CD4-positive, alpha-beta T cell treated with Interleukin-17A for 1 hour (primary cell): Measurements from ENCODE around the gene DYSF.
"Not testable (repeated sequence)": the region's sequence is repeated elsewhere in the genome, so short reads cannot be mapped to it uniquely, and the experiment has no call there.

Experiments
- DNase-seq: peaks from one replicate; pipeline ENCODE4 v3.0.0-alpha.2; 2020

The DYSF gene

DNA sequence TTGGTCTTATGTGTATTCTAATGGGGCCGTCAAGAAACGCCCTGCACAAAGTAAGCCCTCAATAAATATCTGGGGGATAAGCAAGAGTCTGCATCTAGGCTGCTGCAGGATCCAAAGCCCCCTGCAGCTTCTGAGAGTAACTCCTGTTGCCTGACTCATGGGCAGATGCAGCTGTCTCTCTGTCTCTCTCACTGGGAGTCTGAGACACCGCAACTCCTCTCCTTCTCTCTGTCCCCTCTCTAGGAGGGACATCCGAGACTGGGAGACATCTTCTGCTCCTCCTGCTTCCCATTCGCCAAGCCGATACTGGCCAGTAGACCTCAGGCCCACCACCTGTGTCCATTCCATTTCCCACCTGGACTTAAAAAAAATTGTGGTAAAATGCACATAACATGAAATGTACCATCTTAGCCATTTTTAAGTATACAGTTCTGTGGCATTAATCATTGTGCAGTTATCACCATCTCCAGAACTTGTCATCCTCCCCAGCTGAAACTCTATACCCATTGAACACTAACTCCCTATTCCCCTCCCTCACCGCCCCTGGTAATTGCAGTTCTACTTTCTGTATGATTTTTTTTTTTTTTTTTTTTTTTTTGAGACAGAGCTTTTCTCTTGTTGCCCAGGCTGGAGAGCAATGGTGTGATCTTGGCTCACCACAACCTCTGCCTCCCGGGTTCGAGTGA lies 20.1 kb downstream of the DYSF start:
- no peak for DNase-seq

DNA sequence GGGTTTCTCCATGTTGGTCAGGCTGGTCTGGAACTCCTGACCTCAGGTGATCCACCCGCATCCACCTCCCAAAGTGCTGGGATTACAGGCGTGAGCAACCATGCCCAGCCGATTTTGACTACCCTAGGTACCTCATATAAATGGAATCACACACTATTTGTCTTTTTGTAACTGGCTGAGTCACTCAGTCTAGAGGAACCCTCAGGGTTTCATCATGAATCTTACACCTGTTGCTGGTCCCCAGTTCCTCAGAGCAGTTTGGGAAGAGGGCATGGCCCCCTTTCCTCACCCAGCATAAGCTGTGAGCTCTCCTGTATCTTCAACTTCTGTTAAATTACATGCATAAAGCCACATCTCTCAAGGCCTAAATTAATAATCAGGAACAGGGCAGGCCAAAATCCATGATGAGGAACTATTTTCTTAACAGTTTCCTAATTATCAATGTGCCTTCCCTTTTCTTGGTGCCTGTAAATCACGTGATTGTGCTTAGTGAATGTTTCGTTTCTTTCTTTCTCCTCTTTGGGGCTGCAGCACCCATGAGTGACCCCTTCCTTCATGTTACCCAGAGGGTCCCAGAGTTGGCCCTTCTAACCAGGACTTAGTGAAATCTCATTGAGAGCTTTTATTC lies 20.9 kb downstream of the DYSF start:
- DNase-seq, result no peak

DNA sequence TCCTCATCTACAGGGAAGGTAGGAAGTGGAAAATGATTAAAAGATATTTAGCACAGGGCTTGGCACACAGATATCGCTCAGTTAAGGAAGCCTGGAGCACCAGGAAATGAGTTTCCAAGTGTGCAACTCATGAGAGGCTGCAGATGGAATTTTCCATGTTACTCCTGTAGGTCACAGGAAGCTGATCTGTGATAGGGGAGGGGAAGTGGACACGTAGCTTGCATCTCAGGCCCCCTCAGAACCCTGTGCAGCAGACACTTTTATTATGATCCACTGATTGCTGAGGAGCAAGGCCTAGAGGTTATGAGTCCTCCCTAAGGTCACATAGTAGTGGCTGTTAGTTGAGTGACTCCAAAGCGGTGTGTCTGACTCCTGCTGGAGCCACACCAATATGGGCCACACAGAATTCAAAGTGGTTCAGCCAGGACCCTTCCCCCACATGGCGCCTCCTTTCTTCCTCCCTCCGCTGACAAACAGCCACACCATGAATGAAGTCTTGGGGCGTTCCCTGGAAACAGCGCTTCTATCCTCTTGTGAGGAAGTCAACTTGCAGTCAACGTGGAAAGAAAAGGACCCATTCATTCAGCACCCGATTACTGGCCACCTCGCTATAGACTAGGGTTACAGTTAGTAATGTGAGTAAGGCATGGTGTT lies 21.5 kb downstream of the DYSF start:
- no peak for DNase-seq

DNA sequence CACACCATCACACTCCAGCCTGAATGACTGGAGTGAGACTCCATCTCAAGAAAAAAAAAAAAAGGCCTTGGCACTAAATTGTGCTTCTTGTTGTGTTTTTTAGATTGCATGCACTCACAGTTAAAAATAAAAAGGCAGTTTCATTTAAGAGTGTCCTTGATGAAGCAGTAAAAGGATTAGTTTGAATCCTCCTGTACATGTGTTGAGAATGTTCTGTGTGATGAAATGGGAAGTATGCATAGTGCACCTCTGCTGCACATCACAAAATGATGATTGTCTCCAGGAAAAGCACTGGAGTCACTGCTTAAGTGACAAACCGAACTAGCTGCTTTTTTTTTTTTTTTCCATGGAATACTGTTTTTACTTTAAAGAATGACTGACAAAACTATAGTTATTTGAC lies 23.1 kb downstream of the DYSF start:
- no peak for DNase-seq

DNA sequence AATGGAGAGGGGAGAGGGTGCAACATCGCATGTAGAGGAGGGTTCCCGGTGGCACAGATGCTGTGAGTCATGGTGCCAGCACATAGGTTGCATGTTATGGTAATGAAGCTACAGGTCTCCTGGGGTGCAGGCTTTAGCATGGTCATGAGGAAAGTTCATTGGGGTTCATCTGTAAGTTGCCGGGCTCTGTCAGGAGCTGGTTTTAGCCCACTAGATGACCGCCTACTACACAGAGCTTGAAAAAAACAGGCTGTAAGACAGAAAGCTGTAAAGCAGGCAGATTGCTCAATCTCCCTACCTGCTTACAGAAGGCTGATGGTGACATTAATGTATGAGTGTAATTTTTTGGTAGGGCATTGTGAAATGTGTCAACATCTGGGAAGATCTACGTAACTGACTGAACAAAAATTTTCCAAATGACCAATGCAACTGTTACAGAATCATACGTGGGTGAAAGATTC lies 23.9 kb downstream of the DYSF start:
- DNase-seq, result no peak

DNA sequence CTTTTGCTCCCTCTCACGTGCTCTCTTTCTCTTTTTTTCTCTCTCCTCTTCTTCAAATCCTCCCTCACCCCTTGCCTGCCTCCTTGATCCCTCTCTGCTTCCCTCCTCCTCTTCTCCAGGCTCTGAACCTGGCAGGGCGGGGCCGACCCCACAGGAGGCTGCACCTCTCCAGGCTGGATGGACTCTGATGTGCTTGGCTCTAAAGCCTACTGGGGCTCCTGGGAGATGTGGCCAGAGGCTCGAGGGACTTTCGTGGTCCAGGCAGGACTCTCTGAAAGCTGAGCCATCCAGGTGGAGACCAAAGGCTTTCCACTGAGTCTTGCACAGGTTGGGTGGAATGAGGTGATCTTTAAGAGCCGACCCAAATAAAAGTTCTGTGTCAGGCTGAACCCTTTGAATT lies 25.4 kb downstream of the DYSF start:
- no peak for DNase-seq

DNA sequence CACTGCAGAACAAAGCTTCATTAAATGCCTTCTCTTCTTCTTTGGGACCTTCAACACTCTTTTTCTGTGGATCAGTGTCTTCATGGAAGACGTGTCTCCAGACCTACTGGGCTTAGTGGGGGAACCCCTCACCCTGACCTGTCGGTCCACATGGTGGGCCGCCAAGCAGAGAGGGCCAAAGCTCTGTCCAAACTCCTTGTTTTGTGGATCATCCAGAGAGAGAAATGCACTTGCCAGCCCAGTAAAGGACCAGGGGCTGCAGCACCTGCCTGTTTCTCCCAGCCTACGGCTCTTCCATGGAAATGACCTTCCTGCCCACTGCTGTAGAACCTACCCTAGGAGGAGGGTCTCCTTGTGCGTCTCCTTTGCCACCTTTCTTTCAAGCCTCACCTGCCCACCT lies 25.9 kb downstream of the DYSF start:
- no peak for DNase-seq

DNA sequence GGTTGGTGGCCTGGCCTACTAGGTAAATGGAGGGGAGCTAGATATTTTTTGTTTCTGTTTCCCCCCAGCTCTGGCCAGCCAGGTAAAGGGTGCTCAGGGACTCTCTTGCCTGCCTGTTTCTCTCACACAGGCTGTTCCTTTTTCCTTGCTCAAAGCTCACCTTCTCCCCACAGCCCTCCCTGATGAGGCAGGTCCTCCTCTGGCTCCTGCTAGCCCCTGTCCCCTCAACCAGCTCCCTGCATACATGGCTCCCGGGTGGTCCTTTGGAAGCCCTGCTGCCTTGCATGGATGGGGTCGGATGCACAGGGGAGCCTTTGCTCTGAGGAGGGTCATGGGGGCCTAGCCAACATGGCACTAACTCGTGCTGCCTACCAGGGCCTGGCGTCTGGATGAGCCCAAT lies 27.8 kb downstream of the DYSF start:
- DNase-seq, result no peak

DNA sequence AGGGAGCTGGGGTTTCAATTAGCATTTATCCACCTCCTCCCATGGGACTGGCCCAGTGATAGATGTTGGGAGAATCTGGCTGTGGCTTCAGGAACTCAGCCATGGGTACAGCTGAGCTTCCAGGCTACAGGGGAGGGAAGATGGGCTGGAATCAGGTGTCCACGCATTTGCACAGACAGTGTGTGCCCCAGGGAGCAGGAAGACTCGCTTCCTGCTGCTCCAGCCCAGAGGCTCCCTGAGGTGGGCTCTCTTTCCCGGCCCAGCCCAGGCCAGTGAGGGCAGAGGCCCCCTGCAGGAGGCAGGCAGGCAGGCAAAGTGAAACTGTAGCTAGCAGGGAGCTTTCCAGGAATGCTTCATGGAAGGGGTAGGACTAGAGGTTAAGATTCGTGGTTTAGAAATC lies 28.7 kb downstream of the DYSF start:
- no peak for DNase-seq

DNA sequence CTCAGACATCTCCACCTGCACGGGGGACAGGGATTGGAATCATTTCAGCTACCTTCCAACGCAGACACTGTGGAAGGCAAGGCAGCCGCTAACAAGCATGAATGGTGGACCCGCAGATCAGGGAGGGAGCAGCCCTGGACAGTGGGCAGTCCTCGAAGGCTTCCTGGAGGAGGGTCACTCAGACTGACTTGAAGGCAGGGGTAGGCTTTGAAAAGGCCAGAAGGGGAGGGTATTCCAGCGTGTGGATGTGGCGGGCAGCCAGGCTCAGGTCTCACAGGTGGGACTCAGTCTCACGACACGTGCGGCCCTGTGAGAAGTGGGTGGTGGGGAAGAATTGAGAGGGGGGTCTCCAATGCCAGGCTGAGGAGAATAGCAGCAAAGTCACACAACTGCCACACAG lies 29.9 kb downstream of the DYSF start:
- no peak for DNase-seq

DNA sequence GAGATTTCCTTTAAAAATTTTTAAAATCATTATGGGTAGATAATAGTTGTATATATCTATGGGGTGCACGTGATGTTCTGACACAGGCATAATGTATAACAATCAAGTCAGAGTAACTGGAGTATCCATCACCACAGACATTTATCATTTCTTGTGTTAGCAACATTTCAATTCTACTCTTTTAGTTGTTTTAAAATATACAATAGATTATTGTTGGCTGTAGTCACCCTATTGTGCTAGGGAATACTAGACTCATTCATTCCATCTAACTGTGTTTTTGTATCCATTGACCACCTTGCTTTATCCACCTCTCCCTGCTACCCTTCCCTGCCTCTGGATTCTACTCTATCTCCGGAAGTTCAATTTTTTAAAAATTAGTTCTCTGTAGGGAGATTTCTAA lies 31.0 kb downstream of the DYSF start:
- no peak for DNase-seq

DNA sequence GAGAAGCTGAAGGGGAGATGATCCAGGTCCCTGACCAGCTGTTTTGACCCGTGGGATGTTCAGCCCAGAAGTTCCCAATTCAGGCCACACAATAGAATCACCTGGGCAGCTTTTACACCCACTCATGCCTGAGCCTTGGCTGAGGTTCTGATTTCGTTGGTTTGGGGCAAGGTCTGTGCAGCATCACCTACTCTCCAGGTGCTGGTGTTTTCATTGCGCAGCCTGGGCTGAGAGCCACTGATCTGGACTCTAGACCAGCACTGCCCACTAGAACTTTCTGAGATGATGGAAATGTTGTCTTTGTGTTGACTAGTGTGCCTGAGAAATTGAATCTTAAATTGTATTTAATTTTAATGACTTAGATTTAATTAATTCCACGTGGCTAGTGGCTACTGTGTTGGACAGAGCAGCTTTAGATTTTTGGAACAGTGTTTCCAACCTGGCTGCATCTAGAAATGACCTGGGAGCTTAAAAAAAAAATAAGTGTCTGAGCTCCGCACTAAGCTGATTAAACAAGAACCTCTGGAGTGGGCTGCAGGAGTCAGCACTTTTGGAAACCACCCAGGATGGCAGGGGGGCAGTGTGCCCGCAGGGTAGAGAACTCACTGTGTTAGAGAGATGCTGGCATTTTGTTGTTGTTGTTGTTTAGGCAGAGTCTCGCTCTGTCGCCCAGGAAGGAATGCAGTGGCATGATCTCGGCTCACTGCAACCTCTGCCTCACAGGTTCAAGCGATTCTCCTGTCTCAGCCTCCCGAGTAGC lies 33.7 kb downstream of the DYSF start:
- no peak for DNase-seq

DNA sequence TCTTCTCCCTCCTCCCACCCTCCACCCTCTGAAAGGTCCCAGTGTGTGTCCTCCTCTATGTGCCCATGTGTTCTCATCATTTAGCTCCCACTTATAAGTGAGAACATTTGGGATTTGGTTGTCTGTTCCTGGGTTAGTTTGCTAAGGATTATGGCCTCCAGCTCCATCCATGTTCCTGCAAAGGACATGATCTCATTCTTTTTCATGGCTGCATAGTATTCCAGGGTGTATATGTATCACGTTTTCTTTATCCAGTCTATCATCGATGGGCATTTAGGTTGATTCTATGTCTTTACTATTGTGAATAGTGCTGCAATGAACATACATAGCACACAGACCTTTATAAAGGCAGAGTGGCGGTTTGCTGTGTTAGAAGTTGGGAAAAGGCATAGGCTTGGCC lies 38.2 kb downstream of the DYSF start:
- DNase-seq, result not testable (repeated sequence)

DNA sequence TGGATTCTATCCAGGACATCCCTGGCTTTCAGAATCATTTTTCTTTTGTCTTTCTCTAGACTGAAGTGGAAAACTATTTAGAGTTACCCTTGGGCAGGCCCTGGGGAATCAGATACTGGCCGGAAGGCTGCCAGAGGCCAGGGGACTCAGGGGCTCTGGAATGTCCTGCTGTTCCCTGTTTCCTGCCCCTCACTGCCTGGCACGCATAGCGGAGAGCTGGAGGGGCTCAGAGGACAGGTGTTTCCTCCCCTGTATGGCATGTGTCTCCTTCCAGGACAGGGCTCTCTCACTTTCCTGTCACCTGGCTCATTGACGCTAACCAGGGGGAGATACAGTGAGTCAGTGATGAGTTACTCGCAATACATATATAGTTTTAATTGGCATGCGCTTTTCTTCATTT lies 38.8 kb downstream of the DYSF start:
- DNase-seq, result no peak

DNA sequence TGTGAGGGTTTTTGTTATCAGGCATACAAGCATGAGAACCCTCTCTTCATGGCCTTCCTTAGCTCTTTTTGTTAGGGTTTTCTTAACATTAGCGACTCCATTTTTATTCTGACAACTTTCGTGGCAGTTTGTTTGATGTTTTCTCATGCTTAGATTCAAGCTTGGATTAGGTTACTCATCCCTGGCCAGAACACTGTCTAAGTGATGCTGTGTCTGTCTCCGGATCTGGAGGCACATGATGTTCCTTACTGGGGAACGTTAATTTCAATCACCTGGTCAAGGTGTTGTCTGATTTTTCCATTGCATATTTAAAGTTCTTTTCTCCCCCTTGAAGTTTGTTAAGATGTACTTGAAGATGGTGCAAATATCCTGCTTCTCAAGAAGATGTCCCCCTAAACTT lies 40.7 kb downstream of the DYSF start:
- no peak for DNase-seq

DNA sequence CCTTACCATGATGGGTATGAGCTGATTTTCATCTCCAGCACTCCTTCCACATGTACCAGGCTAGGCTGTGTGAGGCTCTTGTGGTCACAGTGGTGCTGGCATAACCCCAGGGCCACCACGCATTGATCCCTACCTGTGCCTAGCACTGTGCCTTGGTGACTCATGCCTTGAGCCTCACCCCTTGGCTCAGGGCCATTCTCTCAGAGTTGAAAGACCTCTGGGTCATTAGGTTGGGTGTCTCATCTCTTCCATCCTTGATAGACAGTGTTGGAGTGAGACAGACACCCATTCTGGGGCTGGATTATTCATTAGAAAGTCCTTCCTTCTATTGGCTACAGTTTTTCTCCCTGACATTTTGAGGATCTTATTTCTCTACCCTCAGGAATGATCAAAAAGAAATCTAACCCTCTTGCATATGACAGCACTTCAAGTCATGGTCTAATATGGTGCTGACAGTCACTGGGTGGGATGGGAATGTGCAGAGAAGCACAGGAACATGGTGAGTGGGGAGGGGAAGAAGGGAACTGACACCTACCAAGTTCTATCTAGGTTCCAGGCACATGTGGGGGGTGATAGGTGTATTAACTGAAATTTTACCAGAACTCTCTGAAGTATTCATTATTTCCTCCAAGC lies 41.3 kb downstream of the DYSF start:
- no peak for DNase-seq

DNA sequence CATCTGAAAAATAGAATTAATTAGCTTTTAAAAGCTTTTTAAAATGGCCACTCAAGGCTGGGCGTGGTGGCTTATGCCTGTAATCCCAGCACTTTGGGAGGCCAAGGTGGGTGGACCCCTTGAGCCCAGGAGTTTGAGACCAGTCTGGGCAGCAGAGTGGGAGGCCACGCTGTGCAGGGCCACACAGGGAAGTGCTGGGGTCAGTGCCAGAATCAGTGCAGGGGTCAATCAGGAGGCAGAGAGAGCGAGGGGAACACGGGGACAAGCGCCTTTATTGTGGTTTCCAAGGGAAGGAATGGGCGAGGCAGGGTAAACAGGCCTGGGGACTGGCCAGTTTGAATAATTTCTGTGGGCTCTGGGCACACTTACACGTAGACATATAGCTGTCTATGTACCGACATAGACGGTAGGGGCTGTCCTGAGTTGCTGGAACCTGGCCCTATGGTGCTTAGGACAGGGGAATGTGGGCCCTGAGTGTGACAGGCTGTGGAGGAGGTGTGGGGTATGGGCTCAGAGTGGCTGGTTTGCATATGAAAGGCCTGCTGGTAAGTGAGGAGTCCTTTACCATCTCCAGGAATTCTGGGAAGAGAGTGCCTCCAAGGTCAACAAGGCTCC lies 42.9 kb downstream of the DYSF start:
- no peak for DNase-seq

DNA sequence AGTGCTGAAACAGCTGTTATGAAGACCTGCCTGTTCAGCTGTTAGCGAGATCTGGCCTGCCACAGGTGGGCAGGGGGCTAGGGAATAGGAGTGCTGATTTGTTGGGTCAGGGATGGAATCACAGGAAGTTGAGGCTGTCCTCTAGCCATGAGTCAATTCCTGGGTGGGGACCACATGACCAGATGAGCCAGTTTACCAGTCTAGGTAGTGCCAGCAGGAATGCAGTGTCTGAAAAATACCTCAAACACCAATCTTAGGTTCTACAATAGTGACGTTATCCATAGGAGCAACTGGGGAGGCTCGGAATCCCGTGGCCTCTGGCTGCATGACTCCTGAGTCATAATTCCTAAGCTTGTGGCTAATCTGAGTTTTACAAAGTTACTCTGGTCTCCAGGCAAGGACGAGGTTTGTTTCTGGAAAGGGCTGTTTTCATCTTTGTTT lies 44.9 kb downstream of the DYSF start:
- no peak for DNase-seq

DNA sequence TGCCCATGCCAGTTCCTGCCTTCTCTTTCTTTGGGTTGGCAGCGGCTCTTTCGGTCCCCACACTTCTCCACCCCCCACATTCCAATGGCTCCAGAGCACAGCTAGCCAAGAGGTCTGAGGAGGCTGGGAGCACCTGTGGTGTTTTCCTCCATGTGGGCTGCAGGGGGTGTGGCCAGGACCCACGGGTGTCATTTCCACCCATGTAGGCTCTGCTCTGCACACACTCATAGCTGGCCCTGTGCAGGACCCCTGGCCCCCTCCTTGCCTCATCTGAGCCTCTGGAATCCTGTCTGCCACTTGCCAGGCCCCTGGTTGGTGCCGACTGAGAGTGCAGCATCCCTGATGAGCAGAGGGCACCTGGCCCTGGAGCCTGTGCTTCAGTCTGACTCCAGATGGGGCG lies 46.3 kb downstream of the DYSF start:
- no peak for DNase-seq

DNA sequence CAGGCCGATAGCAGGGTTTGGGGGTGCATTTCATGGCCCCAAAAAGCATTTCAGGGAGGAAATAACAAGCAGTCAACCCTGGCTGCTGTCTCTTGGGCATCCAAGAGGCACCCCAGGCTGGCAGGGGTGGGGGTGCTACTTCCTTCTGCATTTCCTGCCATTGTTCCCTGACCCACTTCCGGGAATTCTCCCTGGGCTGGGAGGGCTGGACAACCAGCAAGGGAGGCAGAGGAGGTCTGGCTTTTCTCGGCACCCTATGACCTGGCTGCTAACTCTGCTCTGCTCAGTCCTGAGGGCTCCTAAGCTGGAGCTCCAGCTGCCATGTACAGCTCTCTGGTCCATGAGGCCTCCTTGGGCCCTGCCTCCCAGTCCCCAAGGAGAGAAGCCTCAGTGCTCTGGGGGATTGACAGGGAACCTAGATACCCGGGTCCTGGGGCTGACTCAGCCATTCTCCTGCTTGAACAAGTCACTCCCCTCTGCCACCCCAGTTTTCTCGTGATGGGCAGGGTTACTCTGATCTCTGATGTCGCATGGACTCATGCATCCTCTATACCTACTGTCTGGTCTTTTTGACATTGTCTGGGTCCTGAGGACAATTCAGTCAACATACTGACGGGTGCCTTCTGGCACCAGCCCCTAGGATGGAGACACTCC lies 47.2 kb downstream of the DYSF start:
- DNase-seq, result no peak

DNA sequence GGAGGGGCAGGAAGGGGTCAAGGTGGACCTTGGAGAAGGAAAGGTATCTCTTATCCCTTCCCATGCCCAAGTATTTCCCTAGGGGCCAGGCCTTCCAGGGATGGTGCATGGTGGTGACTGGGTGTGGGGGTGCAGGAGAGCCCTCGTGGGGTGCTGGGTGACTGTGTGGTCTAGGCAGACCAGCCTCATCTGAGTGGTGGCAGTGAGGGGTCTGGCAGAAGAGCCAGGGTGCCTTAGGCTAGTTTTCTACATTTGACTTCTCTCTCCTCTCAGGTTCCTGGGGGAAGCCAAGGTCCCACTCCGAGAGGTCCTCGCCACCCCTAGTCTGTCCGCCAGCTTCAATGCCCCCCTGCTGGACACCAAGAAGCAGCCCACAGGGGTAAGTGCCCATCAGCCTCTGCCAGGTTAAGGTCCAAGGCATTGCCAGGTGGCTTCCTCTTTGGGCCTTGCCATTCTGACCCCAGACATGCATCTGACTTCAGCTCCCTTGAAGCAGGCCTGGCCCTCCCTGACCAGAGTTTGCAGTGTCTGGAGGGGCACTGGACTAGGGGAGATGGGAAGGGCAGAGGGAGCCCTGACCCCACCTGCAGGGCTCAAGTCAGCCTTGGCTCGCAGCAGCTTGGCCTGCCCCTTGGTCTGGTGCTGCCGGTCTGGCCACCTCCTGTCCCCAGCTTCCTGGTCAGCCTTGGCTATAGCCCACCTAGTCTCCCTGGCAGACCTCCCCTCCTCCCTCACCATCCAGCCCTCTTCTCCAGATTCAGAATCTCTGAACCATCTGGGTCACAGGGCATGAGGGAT lies 49.8 kb downstream of the DYSF start:
- no peak for DNase-seq
